Suprapubic skin (tissue), 3 donors: ENCODE measurements around the gene ZNF860.

Source experiments
- EP300 ChIP-seq: sonication (generic); formaldehyde crosslinking; IDR thresholded peaks from one replicate; pipeline ENCODE4 v1.6.1; 2017; ENCODE audit warnings: antibody characterized with exemption
- POLR2A ChIP-seq, 2 donors: fragments of 450-650 bp; IDR thresholded peaks; one replicate each; pipeline ENCODE4 v1.6.1; 2017; ENCODE audit warnings: antibody characterized with exemption in 2 of 2, mild to moderate bottlenecking in 2 of 2, moderate library complexity in 2 of 2
- TF ChIP-seq, protein P1 (sequence below), 2 donors: fragments of 200-600 bp in 1 of 2; fragments of 450-650 bp in 1 of 2; sonication (generic) in 1 of 2; IDR thresholded peaks; one replicate each; pipeline ENCODE4 v1.5.1; 2016 to 2019; ENCODE audit warnings: antibody characterized with exemption in 2 of 2, mild to moderate bottlenecking in 1 of 2, moderate library complexity in 1 of 2

DNA sequence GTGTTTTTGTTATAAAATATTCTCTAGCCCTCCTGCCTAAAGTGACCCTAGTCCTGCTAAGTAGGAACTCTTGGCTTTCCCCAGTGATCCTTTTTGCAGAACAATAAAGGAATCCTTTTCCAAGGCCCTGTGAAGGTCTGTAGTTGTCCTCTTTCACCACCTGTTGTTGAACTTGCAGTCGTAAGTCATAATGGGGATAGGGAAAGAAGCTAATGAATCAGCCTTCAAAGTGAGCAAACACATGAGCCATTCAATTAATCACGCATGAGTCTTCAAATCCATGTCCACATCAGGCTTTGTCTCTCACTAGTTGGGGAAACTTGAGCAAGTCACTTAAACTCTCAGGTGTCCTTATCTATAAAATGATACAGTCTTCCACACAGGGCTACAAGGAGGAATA, 27.6 kb downstream of the ZNF860 start:
- TF ChIP-seq, protein P1, sequence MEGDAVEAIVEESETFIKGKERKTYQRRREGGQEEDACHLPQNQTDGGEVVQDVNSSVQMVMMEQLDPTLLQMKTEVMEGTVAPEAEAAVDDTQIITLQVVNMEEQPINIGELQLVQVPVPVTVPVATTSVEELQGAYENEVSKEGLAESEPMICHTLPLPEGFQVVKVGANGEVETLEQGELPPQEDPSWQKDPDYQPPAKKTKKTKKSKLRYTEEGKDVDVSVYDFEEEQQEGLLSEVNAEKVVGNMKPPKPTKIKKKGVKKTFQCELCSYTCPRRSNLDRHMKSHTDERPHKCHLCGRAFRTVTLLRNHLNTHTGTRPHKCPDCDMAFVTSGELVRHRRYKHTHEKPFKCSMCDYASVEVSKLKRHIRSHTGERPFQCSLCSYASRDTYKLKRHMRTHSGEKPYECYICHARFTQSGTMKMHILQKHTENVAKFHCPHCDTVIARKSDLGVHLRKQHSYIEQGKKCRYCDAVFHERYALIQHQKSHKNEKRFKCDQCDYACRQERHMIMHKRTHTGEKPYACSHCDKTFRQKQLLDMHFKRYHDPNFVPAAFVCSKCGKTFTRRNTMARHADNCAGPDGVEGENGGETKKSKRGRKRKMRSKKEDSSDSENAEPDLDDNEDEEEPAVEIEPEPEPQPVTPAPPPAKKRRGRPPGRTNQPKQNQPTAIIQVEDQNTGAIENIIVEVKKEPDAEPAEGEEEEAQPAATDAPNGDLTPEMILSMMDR (IDR thresholded peaks at IDR 0.05), result no peak
- TF ChIP-seq POLR2A (IDR thresholded peaks at IDR 0.05) (no peak), EP300 (no peak)
